ENCODE measurements around the gene CALY.

The CALY gene

GRCh38 chr10:133298466-133298865 lies 38.2 kb downstream of the CALY start:
- DNase-seq (ENCODE audit: low read depth): no peak
- no peak overlapping the region for H3K4me3 ChIP-seq (ENCODE audit: low read depth, low read length)

- no peak overlapping the region for H3K4me3 ChIP-seq (ENCODE audit: low read depth, low read length)
- DNase-seq (ENCODE audit: low read depth): no peak
These were observed 39.2 kb downstream of the CALY start for GRCh38 chr10:133297504-133297903.

- no peak overlapping the region for H3K4me3 ChIP-seq (ENCODE audit: low read depth, low read length)
- no peak for DNase-seq (ENCODE audit: low read depth)
These were observed 41.0 kb downstream of the CALY start for GRCh38 chr10:133295426-133296320.

- no peak overlapping the region for H3K4me3 ChIP-seq (ENCODE audit: low read depth, low read length)
- no peak for DNase-seq (ENCODE audit: low read depth)
These were observed 42.5 kb downstream of the CALY start for GRCh38 chr10:133294189-133294588.

- no peak overlapping the region for H3K4me3 ChIP-seq (ENCODE audit: low read depth, low read length)
- DNase-seq (ENCODE audit: low read depth): no peak
These were observed 42.9 kb downstream of the CALY start for GRCh38 chr10:133293810-133294119.

GRCh38 chr10:133292919-133293809 lies 43.5 kb downstream of the CALY start:
- H3K4me3 ChIP-seq (ENCODE audit: low read depth, low read length): no peak overlapping the region
- DNase-seq (ENCODE audit: low read depth): peak; percentile 21

GRCh38 chr10:133289761-133290160 lies 46.9 kb downstream of the CALY start:
- no peak overlapping the region for H3K4me3 ChIP-seq (ENCODE audit: low read depth, low read length)
- no peak for DNase-seq (ENCODE audit: low read depth)

- no peak for DNase-seq (ENCODE audit: low read depth)
- H3K4me3 ChIP-seq (ENCODE audit: low read depth, low read length): no peak overlapping the region
These were observed 48.7 kb downstream of the CALY start for GRCh38 chr10:133287832-133288500.

GRCh38 chr10:133286366-133286765 lies 50.3 kb downstream of the CALY start:
- DNase-seq (ENCODE audit: low read depth): no peak
- H3K4me3 ChIP-seq (ENCODE audit: low read depth, low read length): no peak overlapping the region

GRCh38 chr10:133285217-133285616 lies 51.5 kb downstream of the CALY start:
- H3K4me3 ChIP-seq (ENCODE audit: low read depth, low read length): no peak overlapping the region
- DNase-seq (ENCODE audit: low read depth): no peak

GRCh38 chr10:133283931-133284330 lies 52.8 kb downstream of the CALY start:
- no peak overlapping the region for H3K4me3 ChIP-seq (ENCODE audit: low read depth, low read length)

GRCh38 chr10:133282846-133283390 lies 53.8 kb downstream of the CALY start:
- no peak for DNase-seq (ENCODE audit: low read depth)

More at GRCh38 chr10:133283931-133284330, 52.8 kb downstream of the CALY start:
- no peak for DNase-seq (ENCODE audit: low read depth)

GRCh38 chr10:133281628-133282372 lies 54.9 kb downstream of the CALY start:
- DNase-seq (ENCODE audit: low read depth): no peak

More at GRCh38 chr10:133282846-133283390, 53.8 kb downstream of the CALY start:
- H3K4me3 ChIP-seq (ENCODE audit: low read depth, low read length): no peak overlapping the region

GRCh38 chr10:133281084-133281483 lies 55.6 kb downstream of the CALY start:
- no peak for DNase-seq (ENCODE audit: low read depth)

More at GRCh38 chr10:133281628-133282372, 54.9 kb downstream of the CALY start:
- no peak overlapping the region for H3K4me3 ChIP-seq (ENCODE audit: low read depth, low read length)

GRCh38 chr10:133280391-133281059 lies 56.2 kb downstream of the CALY start:
- DNase-seq (ENCODE audit: low read depth): no peak
- no peak overlapping the region for H3K4me3 ChIP-seq (ENCODE audit: low read depth, low read length)

More at GRCh38 chr10:133281084-133281483, 55.6 kb downstream of the CALY start:
- no peak overlapping the region for H3K4me3 ChIP-seq (ENCODE audit: low read depth, low read length)

GRCh38 chr10:133279326-133280226 lies 57.1 kb downstream of the CALY start:
- no peak for DNase-seq (ENCODE audit: low read depth)
- no peak overlapping the region for H3K4me3 ChIP-seq (ENCODE audit: low read depth, low read length)

- H3K4me3 ChIP-seq (ENCODE audit: low read depth, low read length): no peak overlapping the region
- no peak for DNase-seq (ENCODE audit: low read depth)
These were observed 58.0 kb downstream of the CALY start for GRCh38 chr10:133278577-133279265.
